Breast epithelium (tissue), 3 donors: Measurements from ENCODE around the gene DDOST.

Experiments
- CTCF ChIP-seq, 3 donors: fragments of 450-650 bp; IDR thresholded peaks; one replicate each; pipeline ENCODE4 v1.5.1; 2016 to 2017; ENCODE audit warnings: antibody characterized with exemption in 3 of 3, mild to moderate bottlenecking in 3 of 3, moderate library complexity in 3 of 3
- POLR2A ChIP-seq: fragments of 450-650 bp; IDR thresholded peaks from one replicate; pipeline ENCODE4 v1.6.1; 2016; ENCODE audit warnings: antibody characterized with exemption, mild to moderate bottlenecking, moderate library complexity
- POLR2AphosphoS5 ChIP-seq, 3 donors: sonication (generic); formaldehyde crosslinking; IDR thresholded peaks; one replicate each; pipeline ENCODE4 v1.6.1; 2017; ENCODE audit warnings: antibody characterized with exemption in 3 of 3

- TF ChIP-seq CTCF (IDR thresholded peaks at IDR 0.05) = no peak
- no peak for TF ChIP-seq POLR2AphosphoS5 (IDR thresholded peaks at IDR 0.05)
- TF ChIP-seq POLR2A = no peak
These were observed 19.1 kb upstream of the DDOST start for GRCh38 chr1:20680269-20680668.
